IPS-20b (cell line): ENCODE results near the gene SLC7A6OS.
A peak's percentile ranks its signal among the peaks of the same experiment; 100 is the strongest.

Experiments
- H3K27ac ChIP-seq: one replicate; pipeline ENCODE4 v1.5.1; 2013; ENCODE audit warnings: low read length
- H3K27me3 ChIP-seq: 2 replicates; pipeline ENCODE4 v1.6.1; 2013; ENCODE audit warnings: mild to moderate bottlenecking, low read length, inconsistent platforms; ENCODE audit not compliant: insufficient read depth
- H3K36me3 ChIP-seq: 2 replicates; pipeline ENCODE4 v1.6.1; 2013; ENCODE audit warnings: low read depth, mild to moderate bottlenecking, inconsistent platforms, low read length, moderate library complexity; ENCODE audit not compliant: insufficient read depth
- H3K4me1 ChIP-seq: 2 replicates; pipeline ENCODE4 v1.6.1; 2013; ENCODE audit warnings: mild to moderate bottlenecking, control low read depth, inconsistent platforms, low read length, moderate library complexity; ENCODE audit not compliant: insufficient read depth
- H3K4me3 ChIP-seq: 2 replicates; pipeline ENCODE4 v1.5.1; 2013; ENCODE audit warnings: mild to moderate bottlenecking, low read length, inconsistent platforms
- H3K9ac ChIP-seq: 2 replicates; pipeline ENCODE4 v1.6.1; 2013; ENCODE audit warnings: low read depth, mild to moderate bottlenecking, inconsistent platforms, low read length, moderate library complexity
- H3K9me3 ChIP-seq: 2 replicates; pipeline ENCODE4 v1.6.1; 2013; ENCODE audit warnings: mild to moderate bottlenecking, low read depth, low read length, inconsistent platforms; ENCODE audit not compliant: insufficient read depth

Gene SLC7A6OS

DNA sequence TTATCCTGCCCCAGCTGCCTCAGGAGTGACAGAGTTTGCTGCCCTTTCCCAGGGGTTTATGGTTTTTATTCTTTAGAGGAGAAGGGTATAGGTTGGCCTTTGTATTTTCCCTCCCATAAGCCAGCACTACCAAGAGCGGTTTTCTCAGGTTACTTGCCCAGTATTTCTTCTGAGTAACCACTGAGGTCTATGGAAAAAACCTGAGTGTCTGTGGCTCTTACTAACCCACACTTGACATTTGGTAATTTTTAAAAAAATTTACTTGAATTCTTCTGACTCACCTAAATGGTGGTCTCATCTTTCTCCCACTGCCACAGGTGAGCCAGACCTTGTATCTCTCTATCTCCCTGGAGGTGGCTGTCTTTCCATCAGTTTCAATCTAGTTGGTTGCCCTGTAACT lies 40.4 kb downstream of the SLC7A6OS start:
- H3K27me3 ChIP-seq: peaks cover 5% of the 10 kb centered on the region
- H3K27ac ChIP-seq: no peak overlapping the region
- H3K36me3 ChIP-seq: peaks cover 14% of the 10 kb centered on the region; the same call in 1 of the 2 replicates
- H3K4me1 ChIP-seq: peaks cover 9% of the 10 kb centered on the region
- no peak overlapping the region for H3K4me3 ChIP-seq
- no peak overlapping the region for H3K9ac ChIP-seq
- no peaks in the 10 kb centered on the region for H3K9me3 ChIP-seq

DNA sequence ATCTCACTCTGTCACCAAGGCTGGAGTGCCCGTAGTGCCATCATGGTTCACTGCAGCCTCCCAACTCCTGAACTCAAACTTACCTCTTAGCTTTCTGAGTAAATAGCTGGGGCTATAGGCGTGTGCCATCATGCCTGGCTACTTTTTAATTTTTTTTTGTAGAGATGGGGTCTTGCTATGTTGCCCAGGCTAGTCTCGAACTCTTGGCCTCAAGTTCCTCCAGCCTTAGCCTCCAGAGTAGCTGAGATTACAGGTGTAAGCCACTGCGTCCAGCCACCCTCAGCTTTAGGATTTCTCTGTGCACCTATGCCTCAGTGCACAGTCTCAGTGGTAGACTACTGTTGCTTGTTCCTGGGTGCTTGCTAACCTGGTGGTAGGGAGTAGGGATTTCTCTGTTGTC lies 41.0 kb downstream of the SLC7A6OS start:
- Histone ChIP-seq H3K27me3 (peaks cover 11% of the 10 kb centered on the region), H3K36me3 (peaks cover 12% of the 10 kb centered on the region; the same call in 1 of the 2 replicates), H3K9ac (no peak overlapping the region), H3K9me3 (no peaks in the 10 kb centered on the region), H3K4me3 (no peak overlapping the region), H3K4me1 (peaks cover 9% of the 10 kb centered on the region), H3K27ac (no peak overlapping the region)

DNA sequence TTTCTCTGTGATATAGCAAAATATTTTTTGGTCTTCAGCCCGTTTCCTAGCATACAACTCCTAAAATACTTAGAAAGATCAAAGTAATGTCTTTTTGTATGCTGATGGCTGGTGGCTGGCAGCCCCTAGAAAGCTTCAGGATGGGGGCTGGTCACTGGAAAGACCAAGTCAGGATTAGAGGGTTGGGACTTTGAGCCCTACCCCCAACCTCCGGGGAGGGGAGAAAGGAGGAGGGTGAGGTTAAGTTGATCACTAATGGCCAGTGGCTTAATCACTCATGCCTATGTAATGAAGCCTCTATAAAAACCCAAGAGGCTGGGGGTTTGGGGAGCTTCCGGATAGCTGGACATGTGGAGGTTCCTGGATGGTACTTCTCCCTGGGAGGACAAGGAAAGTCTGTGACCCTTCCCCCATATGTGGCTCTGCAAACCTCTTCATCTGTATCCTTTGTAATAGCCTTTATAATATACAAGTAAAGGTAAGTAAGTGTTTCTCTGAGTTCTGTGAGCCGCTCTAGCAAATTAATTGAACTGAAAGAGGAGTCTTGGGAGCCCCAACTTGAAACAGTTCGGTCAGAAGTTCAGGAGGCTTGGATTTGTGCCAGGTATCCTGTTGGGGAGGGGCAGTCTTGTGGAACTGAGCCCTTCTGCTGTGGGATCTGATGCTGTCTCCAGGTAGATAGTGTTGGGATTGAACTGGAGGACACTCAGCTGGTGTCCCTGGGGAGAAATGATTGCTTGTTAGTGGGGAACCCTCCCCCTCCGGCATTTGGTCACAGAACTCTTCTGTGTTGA lies 42.9 kb downstream of the SLC7A6OS start:
- H3K36me3 ChIP-seq: 0 out of 2 replicates have a peak, but pooled peaks cover 3% of the 10 kb centered on the region
- peak overlapping the region; percentile 8 for H3K27ac ChIP-seq
- H3K4me1 ChIP-seq: peaks cover 9% of the 10 kb centered on the region
- H3K27me3 ChIP-seq: peaks cover 19% of the 10 kb centered on the region
- no peaks in the 10 kb centered on the region for H3K9me3 ChIP-seq
- H3K9ac ChIP-seq: peak overlapping the region; percentile 50; the same call in 1 of the 2 replicates
- peak overlapping the region; percentile 54 for H3K4me3 ChIP-seq

DNA sequence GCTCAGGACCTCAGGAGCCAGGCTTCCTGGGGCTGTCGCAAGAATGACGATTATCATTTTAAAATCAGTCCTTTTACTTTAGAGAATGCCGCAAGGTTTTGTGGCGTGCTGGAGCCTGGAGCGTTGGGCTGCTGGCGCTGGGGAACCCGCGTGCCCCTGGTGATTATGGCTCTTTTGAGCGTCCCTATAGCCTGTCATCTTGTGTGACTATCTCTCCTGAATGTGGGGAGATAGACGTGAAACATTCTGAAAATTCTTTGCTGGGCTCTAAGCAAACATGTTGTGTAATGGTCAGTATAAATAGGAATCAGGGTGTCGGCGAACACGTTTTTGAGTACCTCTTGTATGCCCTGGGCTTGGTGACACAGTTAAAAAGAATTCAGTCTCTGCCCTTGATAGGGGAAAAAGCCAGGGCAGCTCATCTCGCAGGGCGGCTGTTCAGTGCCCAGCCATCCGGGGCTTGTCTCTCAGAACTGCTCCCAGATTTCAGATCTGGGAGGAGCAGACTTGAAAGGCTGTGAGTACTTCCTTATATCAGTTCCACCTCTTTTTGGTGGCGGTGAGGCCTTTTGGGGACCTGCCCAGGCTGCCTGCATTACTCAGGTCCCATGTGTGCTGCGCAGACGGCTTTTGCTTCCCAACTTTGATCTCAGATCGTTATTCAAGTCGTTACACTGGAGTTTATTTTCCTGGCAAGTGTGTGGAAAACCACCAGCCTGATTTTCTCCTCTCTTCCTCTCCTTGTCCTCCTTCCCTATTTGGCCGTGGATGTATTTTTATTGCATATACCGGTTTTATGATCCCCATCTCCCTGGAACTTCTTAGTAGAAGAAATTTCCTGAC lies 45.4 kb downstream of the SLC7A6OS start:
- Histone ChIP-seq H3K9me3 (no peaks in the 10 kb centered on the region), H3K27ac (no peak overlapping the region), H3K4me1 (peaks cover 9% of the 10 kb centered on the region), H3K27me3 (peaks cover 19% of the 10 kb centered on the region), H3K4me3 (peak overlapping the region; percentile 87), H3K36me3 (no peaks in the 10 kb centered on the region), H3K9ac (peak overlapping the region; percentile 77)

DNA sequence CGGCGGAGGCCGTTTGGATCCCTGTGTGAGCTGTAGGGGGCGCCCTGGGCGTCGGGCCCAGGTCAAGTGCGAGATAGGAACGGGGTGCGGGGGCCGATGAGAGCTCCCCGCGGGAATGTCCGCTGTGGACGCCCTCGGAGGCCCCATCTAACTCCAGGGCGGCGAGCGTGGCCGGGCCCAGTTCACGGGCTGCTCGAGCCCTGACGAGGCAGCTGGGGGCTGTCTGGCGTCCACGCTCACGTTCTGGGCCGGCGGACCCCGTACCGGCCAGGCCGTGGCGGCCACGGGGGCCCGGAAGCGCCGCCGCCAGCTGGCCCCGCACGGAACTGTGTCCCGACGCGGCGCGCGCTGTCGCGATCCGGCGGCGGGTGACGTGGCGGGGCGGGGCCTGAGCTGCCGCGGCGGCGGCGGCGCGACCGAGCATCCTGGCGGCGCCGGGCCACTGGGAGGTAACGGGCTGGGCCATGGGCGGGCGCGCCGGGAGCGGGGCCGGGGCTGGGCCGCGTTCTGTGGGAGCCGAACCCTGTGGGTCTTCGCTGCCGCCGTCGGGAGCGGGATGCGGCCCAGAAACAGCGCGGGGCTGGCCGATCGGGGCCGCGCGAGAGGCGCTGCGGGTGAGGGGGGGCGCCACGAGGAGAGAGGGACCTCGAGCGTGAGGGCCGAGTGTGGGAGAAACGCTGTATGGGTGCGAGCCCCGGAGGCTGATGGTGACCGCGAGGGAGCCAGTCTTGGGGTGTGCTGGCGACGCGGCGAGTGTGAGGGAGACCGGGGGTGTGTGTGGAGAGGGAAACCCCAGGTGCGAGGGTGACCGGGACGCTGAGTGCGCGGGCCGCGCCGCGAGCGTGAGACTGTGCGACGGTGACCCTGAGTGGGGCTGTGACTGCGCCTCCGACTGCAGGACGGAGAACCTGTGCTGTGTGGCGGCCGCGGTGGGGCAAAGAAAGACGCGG lies 46.3 kb downstream of the SLC7A6OS start, which contains the start of gene SLC7A6:
TSS of gene SLC7A6 (plus strand) at position 399 of the 950 bp plus-strand sequence. CDS start 10,201 bp downstream, outside the sequence.
- Histone ChIP-seq H3K27ac (no peak within 1 kb of the TSS), H3K9me3 (no peaks in the 10 kb centered on the region), H3K36me3 (peaks cover 6% of the 10 kb centered on the region), H3K4me1 (peaks cover 9% of the 10 kb centered on the region), H3K27me3 (peaks cover 19% of the 10 kb centered on the region), H3K9ac (peak within 1 kb of the TSS; percentile 77), H3K4me3 (peak within 1 kb of the TSS; percentile 87)

DNA sequence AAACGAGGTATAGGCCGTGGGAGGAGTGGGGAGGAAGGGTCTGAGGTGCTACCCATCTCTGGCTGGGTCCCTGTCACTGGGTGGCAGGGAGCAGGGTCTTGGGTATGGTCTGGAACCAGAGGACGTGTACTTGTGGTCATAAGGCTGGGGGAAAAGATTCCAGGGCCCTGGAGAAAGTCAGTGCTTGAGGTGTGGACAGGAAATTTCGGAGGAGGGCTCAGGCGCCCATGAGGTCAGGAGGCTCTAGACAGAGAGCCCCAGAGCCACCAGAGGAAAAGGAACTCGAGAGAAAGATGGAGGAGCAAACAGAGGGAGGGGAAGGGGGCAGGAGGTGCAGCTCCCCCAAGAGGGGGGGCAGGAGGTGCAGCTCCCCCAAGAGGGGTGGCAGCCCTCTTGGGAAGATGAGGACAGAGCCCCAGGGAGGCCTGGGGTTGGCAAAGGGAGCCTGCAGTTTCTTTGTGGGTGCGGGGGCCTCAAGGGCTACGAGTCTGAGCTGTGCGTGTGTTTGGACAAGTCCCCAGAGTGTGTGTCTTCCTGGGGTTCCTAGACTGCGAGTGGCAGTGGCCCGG lies 47.1 kb downstream of the SLC7A6OS start:
- Histone ChIP-seq H3K27me3 (peaks cover 19% of the 10 kb centered on the region), H3K36me3 (peaks cover 11% of the 10 kb centered on the region), H3K4me1 (peaks cover 9% of the 10 kb centered on the region), H3K9ac (peak overlapping the region; percentile 73), H3K9me3 (no peaks in the 10 kb centered on the region), H3K4me3 (peak overlapping the region; percentile 87; the same call in 1 of the 2 replicates), H3K27ac (no peak overlapping the region)

DNA sequence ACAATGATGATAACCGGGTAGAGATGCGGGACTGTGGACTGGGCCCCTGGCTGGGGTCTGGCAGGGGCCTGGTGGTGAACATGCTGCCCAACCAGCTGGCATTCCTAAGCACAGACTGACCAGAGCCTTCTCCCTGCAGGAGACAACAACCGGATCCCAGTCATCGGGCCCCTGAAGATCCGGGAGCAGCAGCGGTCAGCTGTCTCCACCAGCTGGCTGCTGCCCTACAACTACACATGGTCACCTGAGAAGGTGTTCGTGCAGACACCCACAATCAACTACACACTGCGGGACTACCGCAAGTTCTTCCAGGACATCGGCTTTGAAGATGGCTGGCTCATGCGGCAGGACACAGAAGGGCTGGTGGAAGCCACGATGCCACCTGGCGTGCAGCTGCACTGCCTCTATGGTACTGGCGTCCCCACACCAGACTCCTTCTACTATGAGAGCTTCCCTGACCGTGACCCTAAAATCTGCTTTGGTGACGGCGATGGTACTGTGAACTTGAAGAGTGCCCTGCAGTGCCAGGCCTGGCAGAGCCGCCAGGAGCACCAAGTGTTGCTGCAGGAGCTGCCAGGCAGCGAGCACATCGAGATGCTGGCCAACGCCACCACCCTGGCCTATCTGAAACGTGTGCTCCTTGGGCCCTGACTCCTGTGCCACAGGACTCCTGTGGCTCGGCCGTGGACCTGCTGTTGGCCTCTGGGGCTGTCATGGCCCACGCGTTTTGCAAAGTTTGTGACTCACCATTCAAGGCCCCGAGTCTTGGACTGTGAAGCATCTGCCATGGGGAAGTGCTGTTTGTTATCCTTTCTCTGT lies 51.5 kb downstream of the SLC7A6OS start:
- H3K4me3 ChIP-seq: no peak overlapping the region
- H3K4me1 ChIP-seq: no peaks in the 10 kb centered on the region
- H3K9ac ChIP-seq: no peak overlapping the region
- no peaks in the 10 kb centered on the region for H3K9me3 ChIP-seq
- no peak overlapping the region for H3K27ac ChIP-seq
- H3K36me3 ChIP-seq: peaks cover 11% of the 10 kb centered on the region
- peaks cover 5% of the 10 kb centered on the region; the same call in 1 of the 2 replicates for H3K27me3 ChIP-seq

DNA sequence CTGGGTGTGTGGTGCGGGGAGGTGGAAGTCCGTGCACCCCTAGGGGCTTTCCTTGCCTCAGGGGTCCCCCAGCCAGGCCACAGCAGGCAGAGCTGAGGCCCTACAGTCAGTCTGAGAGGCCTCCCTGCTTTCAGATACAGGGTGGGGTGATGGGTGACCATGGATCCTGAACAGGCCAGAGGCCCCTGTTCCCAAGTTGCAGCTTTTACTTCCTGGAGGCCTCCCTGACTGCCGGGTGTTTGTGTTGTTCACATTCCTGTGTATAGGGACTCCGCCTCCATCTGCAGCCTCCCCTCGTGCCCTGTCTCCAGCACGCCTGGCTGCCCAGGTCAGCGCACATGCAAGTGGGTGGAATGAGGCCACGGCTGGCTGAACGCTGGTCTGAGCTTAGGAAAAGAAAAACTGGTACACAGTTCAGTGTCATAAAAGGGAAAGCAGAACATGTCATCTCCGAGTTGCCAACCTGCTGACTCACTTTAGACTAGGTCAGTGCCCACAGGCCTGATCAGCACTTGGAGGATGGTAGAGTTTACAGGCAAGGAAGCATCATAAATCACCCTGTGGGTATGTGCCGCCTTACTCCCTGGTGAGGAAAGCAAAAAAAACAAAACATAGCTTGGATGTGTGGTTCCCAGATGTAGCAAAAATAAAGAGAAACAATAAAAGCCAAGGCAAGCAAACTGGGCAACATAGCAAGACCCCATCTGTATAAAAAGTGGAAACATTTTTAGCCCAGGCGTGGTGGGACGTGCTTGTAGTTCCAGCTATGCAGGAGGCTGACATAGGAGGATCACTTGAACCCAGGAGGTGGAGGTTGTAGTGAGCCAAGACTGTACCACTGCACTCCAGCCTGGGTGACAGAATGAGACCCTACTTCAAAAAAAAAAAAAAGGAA lies 52.6 kb downstream of the SLC7A6OS start:
- peaks cover 11% of the 10 kb centered on the region for H3K36me3 ChIP-seq
- no peak overlapping the region for H3K27ac ChIP-seq
- H3K9me3 ChIP-seq: no peaks in the 10 kb centered on the region
- H3K27me3 ChIP-seq: no peaks in the 10 kb centered on the region; the same call in 1 of the 2 replicates
- H3K4me1 ChIP-seq: no peaks in the 10 kb centered on the region
- no peak overlapping the region for H3K9ac ChIP-seq
- H3K4me3 ChIP-seq: no peak overlapping the region

DNA sequence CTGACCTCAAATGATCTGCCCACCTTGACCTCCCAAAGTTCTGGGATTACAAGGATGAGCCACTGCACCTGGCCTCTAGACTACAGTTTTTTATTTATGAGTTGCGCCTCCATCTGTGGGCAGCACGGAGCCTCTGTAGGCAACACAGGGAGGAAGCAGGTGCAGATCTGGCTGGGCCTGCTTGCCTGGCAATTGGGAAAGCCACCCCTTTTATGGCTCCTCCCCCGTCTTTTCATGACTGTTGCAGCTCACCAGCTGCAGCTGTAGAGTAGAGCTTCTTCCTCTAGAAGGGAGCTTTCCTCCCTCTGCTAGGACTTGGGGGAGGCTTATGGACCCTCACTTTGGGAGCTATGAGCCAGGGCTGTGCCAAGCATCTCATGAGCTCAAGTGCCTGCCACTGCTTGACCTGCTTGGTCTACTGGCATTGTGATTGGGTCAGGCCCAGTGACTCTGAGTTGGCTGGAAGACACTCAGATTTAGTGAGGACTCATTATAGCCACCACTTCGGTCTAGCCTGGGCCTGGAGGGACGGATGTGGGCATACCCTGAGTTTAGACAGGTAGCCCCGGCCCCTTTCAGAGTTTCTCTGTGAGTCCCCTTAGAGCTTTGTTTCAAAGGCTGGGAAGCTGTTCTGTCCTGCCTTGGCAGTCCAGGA lies 53.4 kb downstream of the SLC7A6OS start:
- H3K9me3 ChIP-seq: no peaks in the 10 kb centered on the region
- no peak overlapping the region for H3K9ac ChIP-seq
- no peaks in the 10 kb centered on the region for H3K27me3 ChIP-seq
- peaks cover 11% of the 10 kb centered on the region for H3K36me3 ChIP-seq
- H3K4me1 ChIP-seq: no peaks in the 10 kb centered on the region
- H3K4me3 ChIP-seq: no peak overlapping the region
- H3K27ac ChIP-seq: no peak overlapping the region
